ENCODE measurements around the gene B4GALNT3.

Gene B4GALNT3

DNA sequence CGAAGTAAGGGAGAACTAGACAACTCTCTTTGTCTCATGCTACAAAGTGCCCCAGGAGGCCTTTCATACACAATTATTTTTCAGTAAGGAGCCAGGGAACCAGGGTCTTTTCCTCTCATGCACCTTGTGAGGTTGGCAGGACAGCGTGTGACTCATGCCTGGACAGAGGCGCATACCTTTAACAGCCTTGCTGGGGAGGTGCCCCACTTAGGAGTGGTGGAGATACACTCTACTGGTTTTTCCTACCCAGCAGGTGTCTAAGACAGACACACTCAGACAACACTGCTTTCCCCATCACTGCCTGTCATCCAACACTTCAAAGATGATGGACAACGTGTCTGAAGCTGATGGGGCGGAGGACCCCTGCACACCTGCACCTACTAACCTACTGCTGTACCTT, 49.1 kb downstream of the B4GALNT3 start:
- DNase-seq (ENCODE audit: low read depth in 2 of 2): no peak

- no peak for DNase-seq (ENCODE audit: low read depth in 2 of 2)
These were observed 49.8 kb downstream of the B4GALNT3 start for GRCh38 chr12:509500-509899.

- DNase-seq (ENCODE audit: low read depth in 2 of 2): no peak
These were observed 50.5 kb downstream of the B4GALNT3 start for GRCh38 chr12:510071-510825.

DNA sequence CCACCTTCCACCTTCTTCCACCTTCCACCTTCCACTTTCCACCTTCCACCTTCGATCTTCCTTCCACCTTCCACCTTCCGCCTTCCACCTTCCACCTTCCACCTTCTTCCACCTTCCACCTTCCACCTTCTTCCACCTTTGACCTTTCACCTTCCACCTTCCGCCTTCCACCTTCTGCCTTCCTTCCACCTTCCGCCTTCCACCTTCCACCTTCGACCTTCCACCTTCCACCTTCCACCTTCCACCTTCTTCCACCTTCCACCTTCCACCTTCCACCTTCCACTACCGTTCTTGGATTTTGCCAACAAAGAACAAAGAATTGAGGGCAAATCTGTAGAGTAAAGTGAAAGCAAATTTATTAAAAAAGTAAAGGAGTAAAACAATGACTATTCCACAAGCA, 53.2 kb downstream of the B4GALNT3 start:
- DNase-seq (ENCODE audit: low read depth in 2 of 2): no peak

DNA sequence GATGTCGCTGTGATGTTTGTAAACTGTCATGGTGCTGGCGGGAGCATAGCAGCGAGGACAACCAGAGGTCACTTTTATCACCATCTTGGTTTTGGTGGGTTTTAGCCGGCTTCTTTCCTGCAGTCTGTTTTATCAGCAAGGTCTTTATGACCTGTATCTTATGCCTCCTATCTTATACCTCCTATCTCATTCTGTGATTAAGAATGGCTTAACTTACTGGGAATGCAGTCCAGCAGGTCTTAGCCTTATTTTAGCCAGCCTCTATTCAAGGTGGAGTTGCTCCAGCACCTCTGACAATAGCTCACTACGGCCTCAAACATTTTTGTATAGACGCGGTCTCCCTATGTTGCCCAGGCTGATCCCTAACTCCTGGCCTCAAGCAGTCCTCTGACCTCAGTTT, 53.7 kb downstream of the B4GALNT3 start:
- no peak for DNase-seq (ENCODE audit: low read depth in 2 of 2)

DNA sequence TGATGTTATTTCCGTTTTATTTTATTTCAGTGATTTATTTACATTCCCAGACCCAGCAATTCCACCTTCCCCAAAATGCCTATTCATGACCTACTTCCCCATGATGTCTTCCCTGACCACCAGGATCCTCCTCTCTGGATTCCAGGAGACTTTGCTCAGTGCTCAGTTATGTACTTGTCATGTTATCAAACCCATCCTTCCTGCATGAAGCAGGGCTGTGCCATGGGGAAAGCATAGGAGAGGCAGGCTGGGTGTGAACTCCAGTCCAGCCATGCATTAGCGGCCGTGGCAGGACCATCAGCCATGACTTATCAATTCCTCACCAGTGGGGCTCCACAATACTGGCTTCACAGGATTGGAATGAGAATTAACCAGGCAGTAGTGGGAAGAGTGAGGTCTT, 57.8 kb downstream of the B4GALNT3 start:
- DNase-seq (ENCODE audit: low read depth in 2 of 2): no peak

DNA sequence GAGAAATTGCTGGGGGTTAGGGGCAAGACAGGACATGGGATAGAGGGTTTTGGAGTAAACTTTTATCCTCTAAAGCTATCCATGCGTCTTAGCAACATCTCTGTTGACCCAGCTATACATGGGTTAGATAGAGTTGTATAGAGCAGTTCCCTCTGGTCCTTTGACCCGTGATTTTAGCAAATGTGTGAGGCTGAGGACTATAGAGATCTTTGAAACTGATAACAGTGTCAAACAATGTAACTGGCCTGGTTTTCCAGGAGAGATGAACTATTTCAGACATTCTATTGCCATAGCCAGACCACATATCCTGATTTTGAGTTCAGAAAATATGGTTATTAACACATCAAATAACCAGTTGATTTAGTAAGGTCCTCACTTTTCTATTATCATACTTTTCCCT, 60.4 kb downstream of the B4GALNT3 start:
- DNase-seq (ENCODE audit: low read depth in 2 of 2): no peak

DNA sequence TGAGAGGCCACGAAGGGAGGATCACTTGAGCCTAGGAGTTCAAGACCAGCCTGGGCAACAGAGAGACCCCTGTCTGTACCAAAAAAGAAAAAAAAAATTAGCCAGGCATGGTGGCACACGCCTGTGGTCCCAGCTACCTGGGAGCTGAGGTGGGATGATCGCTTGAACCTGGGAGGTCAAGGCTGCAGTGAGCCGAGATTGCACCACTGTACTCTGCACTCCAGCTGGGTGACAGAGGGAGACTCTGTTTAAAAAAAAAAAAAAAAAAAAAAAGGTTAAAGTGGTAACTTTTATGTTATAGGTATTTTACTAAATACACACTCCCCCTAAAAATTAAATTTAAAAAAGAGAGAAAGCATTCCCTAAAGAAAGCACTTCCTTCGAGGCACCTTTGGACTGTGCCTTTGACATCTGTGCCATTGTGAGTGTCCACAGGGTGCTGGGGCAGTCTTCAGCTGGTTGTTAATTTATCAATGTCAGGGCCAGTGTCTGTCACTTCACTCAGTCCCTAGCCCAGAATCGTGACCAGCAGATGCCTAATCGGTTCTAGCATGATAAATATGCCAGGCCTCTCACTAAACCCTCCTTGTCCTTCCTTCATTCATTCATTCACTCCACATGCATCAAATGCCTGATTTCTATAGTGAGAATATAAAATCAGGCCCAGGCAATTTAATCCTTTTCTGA, 63.1 kb downstream of the B4GALNT3 start:
- no peak for DNase-seq (ENCODE audit: low read depth in 2 of 2)

- DNase-seq (ENCODE audit: low read depth in 2 of 2): no peak
These were observed 64.6 kb downstream of the B4GALNT3 start for GRCh38 chr12:524167-524951.

GRCh38 chr12:526089-526488, 66.3 kb downstream of the B4GALNT3 start:
- DNase-seq (ENCODE audit: low read depth in 2 of 2): no peak

DNA sequence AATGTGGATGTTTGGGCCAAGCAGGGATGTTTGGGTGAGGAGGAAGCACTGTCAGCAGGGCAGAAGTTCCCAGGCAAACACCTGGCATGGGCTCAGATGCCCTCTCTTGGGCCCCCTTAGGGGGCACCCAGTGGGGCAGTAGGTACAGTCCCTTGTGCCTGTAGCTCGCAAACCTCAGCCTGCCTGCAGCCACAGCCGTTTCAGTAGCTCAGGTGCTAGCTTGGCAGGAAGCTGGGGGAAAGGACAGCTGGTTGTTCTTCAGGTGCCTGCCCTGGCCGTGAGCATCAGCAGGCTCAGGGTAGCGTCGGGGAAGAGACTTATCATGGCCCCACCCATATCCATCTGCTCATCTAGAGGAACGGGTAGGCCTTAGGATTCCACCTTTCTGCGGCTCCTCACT, 67.5 kb downstream of the B4GALNT3 start:
- DNase-seq (ENCODE audit: low read depth in 2 of 2): no peak

- no peak for DNase-seq (ENCODE audit: low read depth in 2 of 2)
These were observed 68.0 kb downstream of the B4GALNT3 start for GRCh38 chr12:527729-528128.

- no peak for DNase-seq (ENCODE audit: low read depth in 2 of 2)
These were observed 70.6 kb downstream of the B4GALNT3 start for GRCh38 chr12:530308-530707.

GRCh38 chr12:530821-531220, 71.1 kb downstream of the B4GALNT3 start:
- DNase-seq (ENCODE audit: low read depth in 2 of 2): no peak

DNA sequence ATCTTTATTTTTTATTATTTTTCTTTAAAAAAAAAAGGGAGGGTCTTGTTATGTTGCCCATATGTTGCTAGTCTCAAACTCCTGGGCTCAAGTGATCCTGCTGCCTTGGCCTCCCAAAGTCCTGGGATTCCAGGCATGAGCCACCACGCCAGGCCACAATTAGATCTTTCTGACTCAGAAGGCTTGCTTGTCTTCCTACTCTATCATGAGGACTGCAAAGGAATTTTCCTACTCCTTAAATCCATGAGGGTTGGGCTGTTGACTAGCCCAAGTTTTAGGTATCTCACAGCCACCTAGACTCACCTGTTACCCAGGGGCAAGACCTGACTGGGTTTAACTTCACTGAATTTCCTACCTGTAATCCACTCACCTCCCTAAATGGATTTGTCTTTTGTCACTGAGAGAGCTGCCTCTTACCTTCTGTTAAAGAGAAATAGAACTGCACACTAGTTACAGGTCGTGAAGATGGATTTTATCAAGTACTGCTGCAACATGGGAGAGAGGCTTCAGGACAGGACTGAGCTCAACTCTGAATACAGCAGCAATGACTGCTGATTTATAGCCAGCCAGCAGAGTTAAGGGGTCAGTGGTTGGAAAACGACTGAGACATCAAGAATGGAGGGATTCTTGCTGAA, 72.3 kb downstream of the B4GALNT3 start:
- DNase-seq (ENCODE audit: low read depth in 2 of 2): no peak

DNA sequence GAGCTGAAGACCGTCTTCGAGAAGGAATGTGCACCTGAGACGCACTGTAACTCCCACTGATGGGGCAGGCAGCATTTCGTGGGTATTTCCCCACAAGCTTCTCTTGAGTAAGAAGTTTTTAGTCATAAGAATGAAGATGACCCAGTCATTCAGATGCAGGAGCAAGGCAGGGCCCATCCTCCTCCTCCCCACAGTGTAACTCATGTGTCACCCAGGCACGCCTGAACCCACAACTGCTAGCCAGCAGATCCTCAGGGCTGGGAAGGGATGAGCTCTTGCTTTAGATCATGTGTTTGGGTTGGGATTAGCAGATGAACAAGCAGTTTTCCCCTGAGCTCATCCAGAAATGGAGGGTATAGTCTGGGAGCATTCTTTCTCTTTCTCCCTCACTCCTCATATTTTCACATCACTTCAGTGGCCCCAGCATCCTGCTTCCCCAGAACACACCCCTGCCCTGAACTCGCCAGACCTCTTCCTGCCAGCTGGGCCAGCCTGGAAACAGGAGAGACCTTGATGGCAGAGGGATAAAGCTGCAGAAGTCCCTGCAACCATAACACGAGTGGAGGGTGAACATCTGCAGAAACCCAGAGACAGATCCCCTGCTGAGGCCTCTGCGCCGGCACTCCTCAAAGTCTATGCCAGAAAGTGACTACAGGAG, 73.3 kb downstream of the B4GALNT3 start:
- no peak for DNase-seq (ENCODE audit: low read depth in 2 of 2)

- no peak for DNase-seq (ENCODE audit: low read depth in 2 of 2)
These were observed 74.0 kb downstream of the B4GALNT3 start for GRCh38 chr12:533718-534117.

DNA sequence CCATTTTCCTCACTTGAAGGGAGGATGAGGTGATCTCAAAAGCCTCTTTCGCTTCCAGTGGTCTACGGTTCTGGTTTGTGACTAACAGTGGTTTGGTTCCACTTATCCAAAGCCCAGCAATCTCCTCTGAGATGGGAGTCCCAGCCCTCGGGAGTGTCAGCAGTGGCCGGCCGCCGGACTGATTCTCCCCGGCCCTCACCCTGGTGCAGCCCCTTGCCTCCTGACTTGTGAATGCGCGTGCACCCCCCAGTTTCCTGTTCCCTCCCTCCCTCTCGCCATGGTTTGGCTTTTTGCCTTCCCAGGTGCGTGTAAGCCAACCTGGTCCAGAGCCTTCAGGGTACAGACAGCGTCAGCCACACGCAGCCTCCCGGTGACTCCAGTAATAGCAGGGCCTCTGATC, 74.5 kb downstream of the B4GALNT3 start:
- no peak for DNase-seq (ENCODE audit: low read depth in 2 of 2)

GRCh38 chr12:535396-535795, 75.7 kb downstream of the B4GALNT3 start:
- DNase-seq (ENCODE audit: low read depth in 2 of 2): no peak

DNA sequence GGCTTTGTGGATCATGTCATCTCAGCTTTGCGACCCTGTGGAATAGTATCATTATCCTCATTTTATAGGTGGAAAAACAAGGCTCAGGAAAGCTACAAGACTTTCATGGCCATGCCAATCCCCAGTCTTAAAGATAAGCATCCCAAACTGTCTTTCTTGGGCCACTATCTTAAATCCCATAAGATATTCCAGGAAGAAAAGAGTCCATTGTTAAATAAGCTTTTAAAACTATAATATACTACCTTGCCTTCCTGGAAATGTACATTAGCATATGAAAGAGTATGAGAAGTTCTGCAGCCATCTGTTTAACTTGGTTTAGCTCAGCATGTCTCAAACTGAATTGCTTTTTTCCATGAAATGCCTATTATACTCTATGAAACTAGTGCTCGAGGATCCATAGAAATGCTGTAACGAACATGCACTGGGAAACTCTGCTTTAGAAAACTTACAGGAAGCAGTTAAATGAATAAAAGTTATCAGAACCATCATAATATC, 77.1 kb downstream of the B4GALNT3 start:
- no peak for DNase-seq (ENCODE audit: low read depth in 2 of 2)

DNA sequence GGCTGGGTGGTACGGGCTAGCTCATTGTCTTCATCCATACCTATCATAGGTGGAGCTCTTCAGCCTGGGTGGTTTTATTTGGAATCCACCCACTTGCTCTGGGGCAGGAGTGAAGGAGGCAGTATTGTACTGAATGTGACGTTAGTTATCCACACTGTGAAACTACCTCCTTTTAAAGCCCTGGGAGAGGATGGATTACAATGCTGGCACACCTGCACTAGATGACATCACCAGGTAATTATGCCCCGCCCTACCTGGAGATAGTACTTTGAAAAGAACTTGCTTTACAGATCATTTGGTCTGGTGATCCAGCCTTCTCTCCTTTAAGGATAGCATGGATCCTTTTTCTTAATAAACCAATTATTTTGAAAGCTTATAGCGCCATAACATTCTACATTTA, 78.0 kb downstream of the B4GALNT3 start:
- no peak for DNase-seq (ENCODE audit: low read depth in 2 of 2)

Data from stimulated activated CD8-positive, alpha-beta memory T cell treated with anti-CD3 and anti-CD28 coated beads, Interleukin-2, amount 100 ng/mL, for 1 hour (primary cell).